Endothelial cell (in vitro differentiated cells): ENCODE data around the gene NKIRAS1. TPM values are rescaled to one million over a fixed set of nuclear protein-coding genes. Genes with fewer than 3 reads are reported as not detected.
"Not testable (repeated sequence)": the region's sequence is repeated elsewhere in the genome, so short reads cannot be mapped to it uniquely, and the experiment has no call there.

Experiments
- DNase-seq: peaks from one replicate; pipeline ENCODE4 v3.0.0; 2021; ENCODE audit warnings: low spot score
- H3K27ac Mint-ChIP-seq: one replicate; pipeline ENCODE4 v1.8.0; 2021; ENCODE audit warnings: mixed read lengths, inconsistent platforms; ENCODE audit not compliant: unreplicated experiment
- H3K27me3 Mint-ChIP-seq: one replicate; pipeline ENCODE4 v1.8.0; 2021; ENCODE audit warnings: mild to moderate bottlenecking, moderate library complexity, mixed read lengths, inconsistent platforms; ENCODE audit not compliant: unreplicated experiment
- H3K36me3 Mint-ChIP-seq: one replicate; pipeline ENCODE4 v1.8.0; 2021; ENCODE audit warnings: mild to moderate bottlenecking, low read depth, mixed read lengths, inconsistent platforms; ENCODE audit not compliant: unreplicated experiment
- H3K4me1 Mint-ChIP-seq: one replicate; pipeline ENCODE4 v1.8.0; 2021; ENCODE audit warnings: mild to moderate bottlenecking, mixed read lengths, inconsistent platforms; ENCODE audit not compliant: unreplicated experiment
- H3K4me3 Mint-ChIP-seq: one replicate; pipeline ENCODE4 v1.8.0; 2021; ENCODE audit warnings: mild to moderate bottlenecking, mixed read lengths, inconsistent platforms; ENCODE audit not compliant: unreplicated experiment
- H3K9me3 Mint-ChIP-seq: one replicate; pipeline ENCODE4 v1.8.0; 2021; ENCODE audit warnings: mixed read lengths, inconsistent platforms; ENCODE audit not compliant: unreplicated experiment
- total RNA-seq: library from RNA; stranded (reverse); fragmentation: NEBNext Ultra II Directional; extraction: Animal tissue kit (Norgen Biotek cat#: 25700); gene quantifications from one replicate; pipeline ENCODE4 v1.2.1, GENCODE V29; 2021; ENCODE audit not compliant: unreplicated experiment
- TF ChIP-seq, protein P1 (sequence below): fragments of 200-600 bp; sonication (generic); IDR thresholded peaks from one replicate; pipeline ENCODE4 v1.5.0; 2021; ENCODE audit warnings: antibody characterized with exemption; ENCODE audit not compliant: unreplicated experiment

NKIRAS1 gene
- total RNA-seq, 1 donor from 2014 or later = 4.3 TPM

DNA sequence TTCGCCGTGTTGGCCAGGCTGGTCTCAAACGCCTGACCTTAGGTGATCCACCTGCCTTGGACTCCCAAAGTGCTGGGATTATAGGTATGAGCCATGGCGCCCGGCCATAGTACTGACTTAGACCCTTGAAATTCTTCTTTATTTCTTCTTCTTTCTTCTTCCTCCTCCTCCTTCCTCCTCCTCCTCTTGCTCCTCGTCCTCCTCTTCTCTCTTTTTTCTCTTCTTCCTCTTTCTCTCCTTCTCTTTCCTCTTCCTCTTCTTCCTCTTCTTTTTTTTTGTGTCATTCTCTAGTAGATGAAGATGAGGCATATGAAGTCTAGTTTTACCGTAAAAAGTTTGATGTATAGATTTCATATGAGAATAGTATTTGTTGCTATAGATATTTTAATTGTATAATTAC, 9.5 kb upstream of the NKIRAS1 start:
- peaks cover 2% of the 10 kb centered on the region for H3K27me3 Mint-ChIP-seq
- H3K27ac Mint-ChIP-seq = no peak overlapping the region
- peaks cover 4% of the 10 kb centered on the region for H3K4me1 Mint-ChIP-seq
- TF ChIP-seq, protein P1, sequence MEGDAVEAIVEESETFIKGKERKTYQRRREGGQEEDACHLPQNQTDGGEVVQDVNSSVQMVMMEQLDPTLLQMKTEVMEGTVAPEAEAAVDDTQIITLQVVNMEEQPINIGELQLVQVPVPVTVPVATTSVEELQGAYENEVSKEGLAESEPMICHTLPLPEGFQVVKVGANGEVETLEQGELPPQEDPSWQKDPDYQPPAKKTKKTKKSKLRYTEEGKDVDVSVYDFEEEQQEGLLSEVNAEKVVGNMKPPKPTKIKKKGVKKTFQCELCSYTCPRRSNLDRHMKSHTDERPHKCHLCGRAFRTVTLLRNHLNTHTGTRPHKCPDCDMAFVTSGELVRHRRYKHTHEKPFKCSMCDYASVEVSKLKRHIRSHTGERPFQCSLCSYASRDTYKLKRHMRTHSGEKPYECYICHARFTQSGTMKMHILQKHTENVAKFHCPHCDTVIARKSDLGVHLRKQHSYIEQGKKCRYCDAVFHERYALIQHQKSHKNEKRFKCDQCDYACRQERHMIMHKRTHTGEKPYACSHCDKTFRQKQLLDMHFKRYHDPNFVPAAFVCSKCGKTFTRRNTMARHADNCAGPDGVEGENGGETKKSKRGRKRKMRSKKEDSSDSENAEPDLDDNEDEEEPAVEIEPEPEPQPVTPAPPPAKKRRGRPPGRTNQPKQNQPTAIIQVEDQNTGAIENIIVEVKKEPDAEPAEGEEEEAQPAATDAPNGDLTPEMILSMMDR = no peak
- H3K36me3 Mint-ChIP-seq = no peaks in the 10 kb centered on the region
- H3K9me3 Mint-ChIP-seq = no peaks in the 10 kb centered on the region
- DNase-seq = no peak
- H3K4me3 Mint-ChIP-seq = no peak overlapping the region

GRCh38 chr3:23923786-23924185, 7.0 kb upstream of the NKIRAS1 start:
- H3K36me3 Mint-ChIP-seq = peaks cover 17% of the 10 kb centered on the region
- H3K4me1 Mint-ChIP-seq = peaks cover 7% of the 10 kb centered on the region
- no peak overlapping the region for H3K27ac Mint-ChIP-seq
- TF ChIP-seq, protein P1 = no peak
- H3K4me3 Mint-ChIP-seq = no peak overlapping the region
- no peaks in the 10 kb centered on the region for H3K27me3 Mint-ChIP-seq
- H3K9me3 Mint-ChIP-seq = no peaks in the 10 kb centered on the region
- no peak for DNase-seq

DNA sequence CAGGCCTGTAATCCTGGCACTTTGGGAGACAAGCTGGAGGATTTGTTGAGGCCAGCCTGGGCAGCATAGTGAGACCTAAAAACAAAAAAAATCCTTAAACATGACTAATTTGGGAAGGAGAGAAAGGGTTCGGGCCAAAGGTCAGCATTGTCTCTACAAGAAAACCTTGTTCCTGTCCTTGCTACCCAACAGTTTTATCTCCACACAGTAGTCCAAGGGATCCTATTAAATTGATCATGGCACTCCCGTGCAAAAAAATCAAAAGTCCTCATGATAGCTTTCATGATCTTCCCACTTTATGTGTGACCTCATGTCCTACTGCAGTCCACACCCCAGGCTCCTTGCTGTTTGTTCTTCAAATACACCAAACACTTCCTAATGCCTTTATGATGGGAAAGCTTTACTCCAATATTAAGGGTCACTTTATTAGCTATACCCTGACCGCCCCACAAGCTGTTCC, 4.3 kb upstream of the NKIRAS1 start:
- DNase-seq = no peak
- no peak overlapping the region for H3K4me3 Mint-ChIP-seq
- H3K27ac Mint-ChIP-seq = peak overlapping the region; percentile 14

DNA sequence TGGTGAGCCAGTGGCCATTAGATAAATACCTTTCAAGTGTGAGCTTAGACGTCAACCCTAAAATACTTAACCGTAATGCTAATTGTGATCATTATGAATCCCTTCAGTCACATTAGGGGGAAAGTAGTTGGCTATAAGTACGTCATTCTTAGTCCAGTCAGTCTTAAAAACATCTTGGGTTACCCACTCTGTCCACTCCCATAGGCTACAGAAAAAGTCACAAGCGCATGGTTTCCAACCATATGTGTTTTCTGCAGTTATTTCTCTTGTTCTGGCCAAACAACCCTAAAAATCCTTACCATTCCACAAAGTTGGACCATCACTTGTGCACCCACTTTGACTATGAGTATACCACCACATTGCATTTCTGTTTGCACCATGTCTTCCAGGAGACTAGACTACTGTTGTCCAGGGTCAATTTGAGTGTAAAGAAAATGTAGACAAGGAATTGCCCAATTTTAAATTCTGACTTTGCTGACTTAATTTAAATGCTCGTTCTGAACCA, 3.4 kb upstream of the NKIRAS1 start:
- no peak overlapping the region for H3K27ac Mint-ChIP-seq
- H3K4me3 Mint-ChIP-seq = peak overlapping the region; percentile 59
- H3K27me3 Mint-ChIP-seq = peaks cover 8% of the 10 kb centered on the region
- no peak for DNase-seq
- no peaks in the 10 kb centered on the region for H3K9me3 Mint-ChIP-seq
- peaks cover 31% of the 10 kb centered on the region for H3K36me3 Mint-ChIP-seq
- H3K4me1 Mint-ChIP-seq = peaks cover 30% of the 10 kb centered on the region
- TF ChIP-seq, protein P1 = no peak

More for the DNA sequence above, 4.3 kb upstream of the NKIRAS1 start:
- TF ChIP-seq, protein P1 = no peak
- Mint-ChIP-seq H3K9me3 (no peaks in the 10 kb centered on the region), H3K4me1 (peaks cover 23% of the 10 kb centered on the region), H3K27me3 (peaks cover 5% of the 10 kb centered on the region), H3K36me3 (peaks cover 31% of the 10 kb centered on the region)

- TF ChIP-seq, protein P1 = no peak
- H3K4me3 Mint-ChIP-seq = peak overlapping the region; percentile 59
- peaks cover 8% of the 10 kb centered on the region for H3K27me3 Mint-ChIP-seq
- H3K27ac Mint-ChIP-seq = no peak overlapping the region
- peaks cover 30% of the 10 kb centered on the region for H3K4me1 Mint-ChIP-seq
- DNase-seq = no peak
- H3K36me3 Mint-ChIP-seq = peaks cover 31% of the 10 kb centered on the region
- H3K9me3 Mint-ChIP-seq = no peaks in the 10 kb centered on the region
These were observed 2.8 kb upstream of the NKIRAS1 start for GRCh38 chr3:23919628-23920027.

- Mint-ChIP-seq H3K4me1 (peaks cover 27% of the 10 kb centered on the region), H3K27ac (peak overlapping the region; percentile 96)
- H3K27me3 Mint-ChIP-seq = not testable (repeated sequence)
These were observed 1.5 kb upstream of the NKIRAS1 start for GRCh38 chr3:23918331-23918730.

DNA sequence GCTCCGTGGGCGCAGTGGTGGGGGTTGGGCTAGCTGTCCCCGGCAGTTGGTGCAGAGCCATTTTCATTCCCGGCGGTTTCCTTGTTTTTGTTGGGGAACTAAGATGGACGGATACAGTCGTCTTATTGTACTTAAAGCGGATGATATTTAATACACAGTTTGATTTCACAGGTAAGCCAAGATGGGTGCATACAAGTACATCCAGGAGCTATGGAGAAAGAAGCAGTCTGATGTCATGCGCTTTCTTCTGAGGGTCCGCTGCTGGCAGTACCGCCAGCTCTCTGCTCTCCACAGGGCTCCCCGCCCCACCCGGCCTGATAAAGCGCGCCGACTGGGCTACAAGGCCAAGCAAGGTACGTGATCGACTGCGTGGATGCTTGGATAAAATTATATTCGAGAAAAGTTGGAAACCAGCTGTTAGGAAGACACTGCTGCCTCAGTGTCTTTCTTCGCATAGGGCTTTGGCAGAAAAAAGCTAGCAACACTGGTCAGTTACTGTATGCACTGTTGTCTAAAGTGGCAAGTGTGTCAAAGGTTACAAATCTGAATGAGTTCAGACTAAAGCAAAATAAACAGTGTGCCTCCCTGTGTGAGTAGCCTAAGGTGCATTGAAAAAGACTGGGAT, 1.0 kb upstream of the NKIRAS1 start:
- H3K9me3 Mint-ChIP-seq, H3K27me3 Mint-ChIP-seq: not testable (repeated sequence)
- DNase-seq = peak; percentile 67
- Mint-ChIP-seq H3K4me3 (peak overlapping the region; percentile 99), H3K27ac (peak overlapping the region; percentile 96), H3K4me1 (peaks cover 27% of the 10 kb centered on the region), H3K36me3 (peaks cover 31% of the 10 kb centered on the region)

More at GRCh38 chr3:23918331-23918730, 1.5 kb upstream of the NKIRAS1 start:
- not testable (repeated sequence) for DNase-seq, H3K9me3 Mint-ChIP-seq
- Mint-ChIP-seq H3K4me3 (peak overlapping the region; percentile 99), H3K36me3 (peaks cover 31% of the 10 kb centered on the region)
